Common myeloid progenitor, CD34-positive (primary cell): ENCODE measurements around the gene UMPS.

Experiments used
- CTCF ChIA-PET: fragments of 350-600 bp; sonication (Branson Sonifier 250); formaldehyde crosslinking; loops from one replicate; lab custom pipeline; 2021; ENCODE audit warnings: antibody characterized with exemption; lab: Charles Lee
- POLR2A ChIA-PET: fragments of 350-600 bp; sonication (Branson Sonifier 250); formaldehyde crosslinking; loops from one replicate; lab custom pipeline; 2021; ENCODE audit warnings: antibody characterized with exemption; lab: Charles Lee
- DNase-seq, 3 donors: peaks; one replicate each; pipeline versions ENCODE4 v3.0.0 to v3.0.0-alpha.2; 2013
- H3K27ac ChIP-seq, 2 experiments: 1 replicate in 1 of 2; 2 replicates in 1 of 2; pipeline ENCODE4 v1.7.0; 2013; ENCODE audit warnings: inconsistent platforms in 2 of 2, low read length in 2 of 2, mild to moderate bottlenecking in 2 of 2, low read depth in 1 of 2, moderate library complexity in 1 of 2; ENCODE audit not compliant: severe bottlenecking in 2 of 2, insufficient read depth in 1 of 2, poor library complexity in 1 of 2
- H3K27me3 ChIP-seq, 5 experiments: replicated peaks in 2 of 5; 1 replicate in 3 of 5; 2 replicates in 2 of 5; pipeline versions ENCODE4 v1.6.1 to v1.7.0; 2013; ENCODE audit warnings: low read length in 4 of 5, mild to moderate bottlenecking in 2 of 5, moderate library complexity in 2 of 5, inconsistent platforms in 1 of 5; ENCODE audit not compliant: insufficient read depth in 5 of 5, control insufficient read depth in 4 of 5
- H3K36me3 ChIP-seq, 4 experiments: 1 replicate in 2 of 4; 2 replicates in 2 of 4; pipeline versions ENCODE4 v1.6.1 to v1.7.0; 2013; ENCODE audit warnings: low read length in 3 of 4, control low read depth in 1 of 4, mild to moderate bottlenecking in 1 of 4; ENCODE audit not compliant: control insufficient read depth in 4 of 4, insufficient read depth in 4 of 4
- H3K4me1 ChIP-seq, 4 experiments: 1 replicate in 3 of 4; 2 replicates in 1 of 4; pipeline versions ENCODE4 v1.6.1 to v1.7.1; 2013; ENCODE audit warnings: low read length in 3 of 4, mild to moderate bottlenecking in 3 of 4, control low read depth in 1 of 4, inconsistent platforms in 1 of 4, moderate library complexity in 1 of 4; ENCODE audit not compliant: control insufficient read depth in 4 of 4, insufficient read depth in 4 of 4; ENCODE audit errors: control extremely low read depth in 1 of 4
- H3K4me3 ChIP-seq, 7 experiments: 1 replicate in 4 of 7; 2 replicates in 3 of 7; pipeline versions ENCODE4 v1.5.1 to v1.7.0; 2013; ENCODE audit warnings: mild to moderate bottlenecking in 7 of 7, low read length in 6 of 7, moderate library complexity in 6 of 7, inconsistent platforms in 2 of 7, low read depth in 2 of 7, control low read depth in 1 of 7; ENCODE audit not compliant: insufficient read depth in 4 of 7, control insufficient read depth in 1 of 7; ENCODE audit errors: extremely low read depth in 1 of 7
- H3K9me3 ChIP-seq, 5 experiments: 1 replicate in 4 of 5; 2 replicates in 1 of 5; pipeline versions ENCODE4 v1.6.1 to v1.7.1; 2013; ENCODE audit warnings: low read length in 4 of 5, mild to moderate bottlenecking in 2 of 5, inconsistent platforms in 1 of 5, low read depth in 1 of 5, moderate library complexity in 1 of 5; ENCODE audit not compliant: control insufficient read depth in 4 of 5, insufficient read depth in 2 of 5; ENCODE audit errors: control extremely low read depth in 1 of 5
- WGBS: methylation state at CpG from one replicate; pipeline ENCODE4 v1.1.5; 2013; ENCODE audit not compliant: insufficient coverage; 5-methylcytosine and 5-hydroxymethylcytosine counted together

Gene UMPS

DNA sequence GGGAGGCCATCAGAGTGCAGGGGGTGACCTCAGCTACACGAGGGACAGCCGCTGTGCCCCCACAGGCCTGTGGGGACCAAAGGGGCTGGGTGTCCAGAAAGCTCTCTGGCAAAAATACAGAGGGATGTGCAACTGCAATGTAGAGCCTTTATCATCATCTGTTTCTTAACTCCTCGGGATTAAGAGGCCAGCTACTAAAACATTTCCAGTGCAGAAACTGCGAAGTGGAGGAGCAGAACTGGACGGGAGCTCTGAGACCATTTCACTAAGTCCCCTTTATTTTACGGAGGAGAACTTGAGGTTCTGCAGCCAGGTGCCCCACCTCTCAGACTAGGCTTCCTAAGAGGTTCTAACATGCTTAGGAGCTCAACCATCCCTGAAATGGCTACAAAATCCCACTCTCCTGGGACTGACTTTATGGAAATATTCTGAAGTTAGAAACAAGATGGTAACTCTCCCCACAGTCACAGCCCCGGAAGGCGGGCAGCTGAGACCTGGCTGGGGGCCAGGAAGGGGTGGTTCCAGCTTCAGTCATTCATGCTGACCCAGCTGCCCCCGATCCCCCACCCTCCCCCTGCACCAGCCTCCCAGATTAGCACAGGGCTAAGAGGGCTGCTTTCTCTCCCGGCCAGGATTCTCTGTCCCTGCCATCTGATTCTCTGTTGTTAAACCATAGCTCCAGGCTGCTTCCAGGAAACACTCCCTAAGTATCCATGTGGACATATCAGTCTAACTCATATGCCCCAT is 40.3 kb downstream of the UMPS start:
- CTCF ChIA-PET = interaction anchor here (0.6 to 6.8 kb wide), 9 partner anchors 10 to 132 kb away, joined by 3 to 50 read pairs (median 5); no protein-coding TSS in a partner anchor
- no peak for DNase-seq
- peaks cover 0 to 3% (median 2%) of the 10 kb centered on the region in 5 experiments for H3K27me3 ChIP-seq
- no peak overlapping the region for H3K27ac ChIP-seq
- POLR2A ChIA-PET = no interaction called here
- no peaks in the 10 kb centered on the region for H3K9me3 ChIP-seq
- H3K4me1 ChIP-seq = peaks cover 3 to 21% (median 10%) of the 10 kb centered on the region in 4 experiments
- 85% methylated on average over 8 of the region's 10 CpGs for WGBS
- H3K36me3 ChIP-seq = no peaks in the 10 kb centered on the region
- no peak overlapping the region for H3K4me3 ChIP-seq

DNA sequence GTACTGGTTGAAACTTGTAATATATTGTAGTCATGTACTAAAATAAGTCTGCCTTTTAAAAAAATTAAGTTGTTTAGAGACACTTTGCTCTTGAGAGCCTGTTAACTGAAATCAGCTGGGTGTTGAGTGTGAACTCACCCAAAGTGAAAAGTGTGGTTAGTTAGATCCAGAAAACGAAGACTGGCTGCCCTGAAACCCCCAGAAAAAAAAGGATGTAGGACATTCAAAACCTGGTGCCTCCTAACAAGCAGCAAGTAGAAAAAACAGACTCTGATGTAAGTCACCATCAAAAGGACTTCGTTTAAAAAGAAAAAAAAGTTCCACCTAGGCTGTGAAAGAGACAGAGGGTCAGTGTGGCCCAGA is 40.8 kb downstream of the UMPS start:
- no peaks in the 10 kb centered on the region for H3K36me3 ChIP-seq
- DNase-seq = no peak
- H3K27ac ChIP-seq = no peak overlapping the region
- H3K27me3 ChIP-seq = peaks cover 0 to 3% (median 2%) of the 10 kb centered on the region in 5 experiments
- H3K4me3 ChIP-seq = no peak overlapping the region
- H3K4me1 ChIP-seq = peaks cover 3 to 21% (median 10%) of the 10 kb centered on the region in 4 experiments
- ChIA-PET POLR2A (no interaction called here), CTCF (interaction anchor here (0.6 to 6.8 kb wide), 9 partner anchors 9 to 131 kb away, joined by 3 to 50 read pairs (median 5); no protein-coding TSS in a partner anchor)
- WGBS = 83% methylated on average over 2 of the region's 2 CpGs
- no peaks in the 10 kb centered on the region for H3K9me3 ChIP-seq

GRCh38 chr3:124772081-124772831 is 42.0 kb downstream of the UMPS start:
- Histone ChIP-seq H3K27me3 (peaks cover 0 to 3% (median 2%) of the 10 kb centered on the region in 5 experiments), H3K4me1 (peaks cover 3 to 21% (median 10%) of the 10 kb centered on the region in 4 experiments), H3K36me3 (no peaks in the 10 kb centered on the region), H3K9me3 (no peaks in the 10 kb centered on the region), H3K27ac (no peak overlapping the region), H3K4me3 (peak overlapping the region in 2 of 7 experiments; percentile 2 to 35)
- CTCF ChIA-PET = interaction anchor here (0.7 to 6.8 kb wide), 7 partner anchors 8 to 130 kb away, joined by 3 to 50 read pairs (median 12); no protein-coding TSS in a partner anchor
- WGBS = 10% methylated on average over 17 of the region's 17 CpGs
- peak; percentile 70 to 94 (median 93) for DNase-seq
- POLR2A ChIA-PET = interaction anchor here (0.6 to 0.9 kb wide), 3 partner anchors 21 to 322 kb away, joined by 3 read pairs; partner anchors contain the start of gene UMPS

- 100% methylated on average over 10 of the region's 17 CpGs for WGBS
- H3K4me1 ChIP-seq = peaks cover 3 to 21% (median 10%) of the 10 kb centered on the region in 4 experiments
- H3K36me3 ChIP-seq = no peaks in the 10 kb centered on the region
- ChIA-PET CTCF (interaction anchor here (1.0 to 6.8 kb wide), 4 partner anchors 12 to 128 kb away, joined by 3 to 50 read pairs (median 8); no protein-coding TSS in a partner anchor), POLR2A (no interaction called here)
- peaks cover 0 to 3% (median 0%) of the 10 kb centered on the region in 5 experiments for H3K27me3 ChIP-seq
- no peak overlapping the region for H3K27ac ChIP-seq
- no peak overlapping the region for H3K4me3 ChIP-seq
- no peaks in the 10 kb centered on the region for H3K9me3 ChIP-seq
- DNase-seq = no peak
These were observed 43.4 kb downstream of the UMPS start for GRCh38 chr3:124773351-124774326.

GRCh38 chr3:124774327-124774718 is 44.1 kb downstream of the UMPS start:
- Histone ChIP-seq H3K27ac (no peak overlapping the region), H3K4me1 (peaks cover 3 to 21% (median 10%) of the 10 kb centered on the region in 4 experiments), H3K27me3 (peaks cover 0 to 3% (median 0%) of the 10 kb centered on the region in 5 experiments), H3K9me3 (no peaks in the 10 kb centered on the region), H3K36me3 (no peaks in the 10 kb centered on the region), H3K4me3 (no peak overlapping the region)
- POLR2A ChIA-PET = no interaction called here
- no peak for DNase-seq
- CTCF ChIA-PET = interaction anchor here (1.0 to 1.8 kb wide), 3 partner anchors 13 to 127 kb away, joined by 3 to 9 read pairs (median 8); no protein-coding TSS in a partner anchor
- 99% methylated on average over 6 of the region's 6 CpGs for WGBS

- DNase-seq = no peak
- WGBS = 78% methylated on average over 3 of the region's 7 CpGs
- Histone ChIP-seq H3K4me3 (no peak overlapping the region), H3K4me1 (peaks cover 3 to 21% (median 11%) of the 10 kb centered on the region in 4 experiments), H3K27ac (no peak overlapping the region), H3K27me3 (peaks cover 0 to 3% (median 0%) of the 10 kb centered on the region in 5 experiments), H3K9me3 (no peaks in the 10 kb centered on the region), H3K36me3 (no peaks in the 10 kb centered on the region)
- ChIA-PET CTCF (interaction anchor here (1.0 to 1.8 kb wide), 3 partner anchors 12 to 126 kb away, joined by 3 to 9 read pairs (median 8); no protein-coding TSS in a partner anchor), POLR2A (no interaction called here)
These were observed 44.7 kb downstream of the UMPS start for GRCh38 chr3:124774841-124775402.
